Ovary (tissue), 9 donors: ENCODE data around the gene ABCC11. TPM values are rescaled to one million over a fixed set of nuclear protein-coding genes. Genes with fewer than 3 reads are reported as not detected.

Experiments used
- DNase-seq, 5 donors: peaks; one replicate each; pipeline ENCODE4 v3.0.0-alpha.2; 2019 to 2020
- H3K27ac ChIP-seq, 2 donors: fragments of 200-600 bp; one replicate each; pipeline versions ENCODE4 v1.5.1 to v1.8.0; 2019 to 2022
- H3K27me3 ChIP-seq: fragments of 200-600 bp; one replicate; pipeline ENCODE4 v1.8.0; 2022
- H3K36me3 ChIP-seq: fragments of 200-600 bp; sonication (generic); one replicate; pipeline ENCODE4 v1.5.1; 2019
- H3K4me1 ChIP-seq: one replicate; pipeline ENCODE4 v1.8.1; 2013; ENCODE audit warnings: mild to moderate bottlenecking, moderate library complexity; ENCODE audit not compliant: insufficient read depth
- H3K4me3 ChIP-seq: fragments of 200-600 bp; sonication (generic); one replicate; pipeline ENCODE4 v1.5.1; 2017
- H3K9me3 ChIP-seq, 2 donors: fragments of 200-600 bp in 1 of 2; sonication (generic) in 1 of 2; one replicate each; pipeline versions ENCODE4 v1.5.1 to v1.8.1; 2013 to 2019; ENCODE audit warnings: mild to moderate bottlenecking in 1 of 2, moderate library complexity in 1 of 2
- EP300 ChIP-seq: sonication (generic); formaldehyde crosslinking; IDR thresholded peaks from one replicate; pipeline ENCODE4 v1.6.1; 2017; ENCODE audit warnings: antibody characterized with exemption
- POLR2A ChIP-seq: fragments of 450-650 bp; IDR thresholded peaks from one replicate; pipeline ENCODE4 v1.6.1; 2017; ENCODE audit warnings: antibody characterized with exemption, mild to moderate bottlenecking, moderate library complexity
- WGBS, 3 donors: extraction: QIAGEN DNeasy Blood & Tissue Kit in 1 of 3; methylation state at CpG; one replicate each; pipeline versions ENCODE4 v1.1.5 to v1.1.7; 2013 to 2017; 5-methylcytosine and 5-hydroxymethylcytosine counted together
- intact Hi-C, 4 donors: fragments of 100-400 bp; cut with DNase I; formaldehyde crosslinking; loops; one replicate each; pipeline versions ENCODE4 v1.11.0 to v1.15.1; 2022 to 2023
- polyA plus RNA-seq, 2 donors: library from polyadenylated mRNA; stranded (reverse); fragments of 200-250 nt in 1 of 2; fragments of 350-450 nt in 1 of 2; fragmentation: Illumina TruSeq in 1 of 2; extraction: RNeasy Lipid Tissue Mini Kit (QIAGEN cat#74804) in 1 of 2; gene quantifications; one replicate each; pipeline ENCODE4 v1.2.3, GENCODE V29; 2013 to 2014
- total RNA-seq, 7 donors: library from RNA; depleted of rRNA in 2 of 7; stranded (reverse); fragments of >200 nt in 2 of 7; fragmentation: NEBNext Ultra II Directional in 3 of 7; extraction: Animal tissue kit (Norgen Biotek cat#: 25700) in 3 of 7; gene quantifications; one replicate each; pipeline versions ENCODE4 v1.1.0 to v1.2.4, GENCODE V29; 2016 to 2023
- TF ChIP-seq, protein P1 (sequence below), 3 donors: fragments of 450-650 bp in 2 of 3; fragments of 200-600 bp in 1 of 3; IDR thresholded peaks; one replicate each; pipeline versions ENCODE4 v1.5.1 to v1.8.0; 2016 to 2022; ENCODE audit warnings: antibody characterized with exemption in 3 of 3, mild to moderate bottlenecking in 1 of 3
- donor health status: DM: no; HTN: no; CAD: no; lungs with moderate emphysema.
- donor health status: DM: no; HTN: no; CAD: no.
- donor health status: Bipolar disorder and iron deficiency.
- donor health status: DM: yes; HTN: yes; CAD: no.
- donor health status: DM: no; HTN: no; CAD: no.
- donor health status: DM: yes; HTN: yes; CAD: no.

Gene ABCC11
- total and polyA plus RNA-seq, 9 donors, result 0.07 to 5.2 (median 0.22) TPM; not detected in 3

DNA sequence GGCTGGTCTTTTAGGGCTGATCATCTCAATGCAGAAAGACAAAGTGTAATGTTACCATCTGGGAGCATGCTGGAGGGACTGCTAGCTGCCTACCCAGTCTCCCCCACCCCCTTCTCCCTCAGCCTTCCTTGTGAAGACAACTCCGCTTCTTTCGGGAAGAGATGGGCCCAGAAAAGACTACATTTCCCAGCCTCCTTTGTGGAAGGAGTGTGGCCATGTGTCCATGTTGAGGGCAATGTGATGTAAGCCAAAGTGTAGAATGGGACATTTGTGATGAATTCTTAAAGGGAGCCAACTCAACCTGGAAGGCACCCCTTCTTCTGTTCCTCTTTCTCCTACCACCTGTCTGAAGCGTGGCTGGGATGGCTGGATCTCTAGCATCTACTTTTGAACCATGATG is 107.8 kb downstream of the ABCC11 start:
- no peak overlapping the region for H3K4me3 ChIP-seq
- intact Hi-C loops, result no loop called here
- 95 to 96% (median 95%) methylated on average over 3 of the region's 3 CpGs for WGBS, 3 donors

DNA sequence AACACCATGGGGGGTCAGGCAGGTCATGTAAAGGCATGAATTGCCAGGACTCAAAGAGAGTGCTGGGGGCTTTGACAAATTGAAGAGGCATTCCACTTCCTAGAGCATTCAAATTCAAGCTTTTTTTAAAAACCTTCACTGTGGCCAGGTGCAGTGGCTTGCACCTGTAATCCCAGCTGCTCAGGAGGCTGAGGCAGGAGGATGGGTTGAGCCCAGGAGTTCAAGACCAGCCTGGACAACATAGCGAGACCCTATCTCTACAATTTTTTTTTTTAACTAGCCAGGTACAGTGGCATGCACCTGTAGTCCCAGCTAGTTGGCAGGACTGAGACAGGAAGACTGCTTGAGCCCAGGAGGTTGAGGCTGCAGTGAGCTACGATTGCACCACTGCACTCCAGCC is 108.8 kb downstream of the ABCC11 start:
- Histone ChIP-seq H3K9me3 (no peaks in the 10 kb centered on the region), H3K4me3 (no peak overlapping the region), H3K36me3 (no peaks in the 10 kb centered on the region), H3K4me1 (no peaks in the 10 kb centered on the region), H3K27me3 (no peaks in the 10 kb centered on the region), H3K27ac (no peak overlapping the region)
- TF ChIP-seq EP300, result no peak
- TF ChIP-seq, protein P1, sequence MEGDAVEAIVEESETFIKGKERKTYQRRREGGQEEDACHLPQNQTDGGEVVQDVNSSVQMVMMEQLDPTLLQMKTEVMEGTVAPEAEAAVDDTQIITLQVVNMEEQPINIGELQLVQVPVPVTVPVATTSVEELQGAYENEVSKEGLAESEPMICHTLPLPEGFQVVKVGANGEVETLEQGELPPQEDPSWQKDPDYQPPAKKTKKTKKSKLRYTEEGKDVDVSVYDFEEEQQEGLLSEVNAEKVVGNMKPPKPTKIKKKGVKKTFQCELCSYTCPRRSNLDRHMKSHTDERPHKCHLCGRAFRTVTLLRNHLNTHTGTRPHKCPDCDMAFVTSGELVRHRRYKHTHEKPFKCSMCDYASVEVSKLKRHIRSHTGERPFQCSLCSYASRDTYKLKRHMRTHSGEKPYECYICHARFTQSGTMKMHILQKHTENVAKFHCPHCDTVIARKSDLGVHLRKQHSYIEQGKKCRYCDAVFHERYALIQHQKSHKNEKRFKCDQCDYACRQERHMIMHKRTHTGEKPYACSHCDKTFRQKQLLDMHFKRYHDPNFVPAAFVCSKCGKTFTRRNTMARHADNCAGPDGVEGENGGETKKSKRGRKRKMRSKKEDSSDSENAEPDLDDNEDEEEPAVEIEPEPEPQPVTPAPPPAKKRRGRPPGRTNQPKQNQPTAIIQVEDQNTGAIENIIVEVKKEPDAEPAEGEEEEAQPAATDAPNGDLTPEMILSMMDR (IDR thresholded peaks at IDR 0.05), result no peak
- TF ChIP-seq POLR2A, result no peak
- 66 to 81% (median 80%) methylated on average over 2 of the region's 2 CpGs for WGBS, 3 donors
- intact Hi-C loops, result no loop called here
- DNase-seq, result no peak

More for the DNA sequence above, 107.8 kb downstream of the ABCC11 start:
- H3K27ac ChIP-seq, result no peak overlapping the region
- H3K9me3 ChIP-seq, result no peaks in the 10 kb centered on the region
- H3K4me1 ChIP-seq, result no peaks in the 10 kb centered on the region
- TF ChIP-seq EP300 (no peak), POLR2A (no peak)
- TF ChIP-seq, protein P1 (IDR thresholded peaks at IDR 0.05), result no peak
- H3K27me3 ChIP-seq, result no peaks in the 10 kb centered on the region
- no peak for DNase-seq
- H3K36me3 ChIP-seq, result no peaks in the 10 kb centered on the region

DNA sequence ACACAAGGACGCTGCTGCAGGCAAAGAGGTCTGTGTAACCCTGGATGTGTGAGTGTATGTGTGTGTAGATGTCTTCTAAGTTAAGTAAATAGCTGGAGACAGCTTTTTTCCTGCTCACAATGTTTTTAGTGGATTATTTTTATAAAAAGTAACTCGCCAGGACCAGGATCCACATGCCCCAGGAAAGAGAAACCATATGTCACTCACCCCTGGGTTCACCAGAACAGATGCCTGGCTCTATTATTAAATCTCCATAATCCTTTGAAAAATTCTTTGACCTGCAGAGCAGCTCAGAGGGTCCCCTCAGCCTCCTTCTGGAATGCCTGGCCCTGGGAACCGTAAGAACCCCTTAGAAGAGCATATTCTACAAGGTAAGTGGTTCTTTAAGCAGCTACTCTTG is 109.5 kb downstream of the ABCC11 start:
- H3K27me3 ChIP-seq, result no peaks in the 10 kb centered on the region
- no peak overlapping the region for H3K4me3 ChIP-seq
- no peaks in the 10 kb centered on the region for H3K36me3 ChIP-seq
- WGBS, 3 donors, result 89 to 97% (median 92%) methylated on average over 3 of the region's 3 CpGs
- intact Hi-C loops, result no loop called here
- no peak for TF ChIP-seq POLR2A
- TF ChIP-seq EP300, result no peak
- TF ChIP-seq, protein P1 (IDR thresholded peaks at IDR 0.05), result no peak
- no peaks in the 10 kb centered on the region for H3K9me3 ChIP-seq
- no peaks in the 10 kb centered on the region for H3K4me1 ChIP-seq
- DNase-seq, result no peak
- H3K27ac ChIP-seq, result no peak overlapping the region

DNA sequence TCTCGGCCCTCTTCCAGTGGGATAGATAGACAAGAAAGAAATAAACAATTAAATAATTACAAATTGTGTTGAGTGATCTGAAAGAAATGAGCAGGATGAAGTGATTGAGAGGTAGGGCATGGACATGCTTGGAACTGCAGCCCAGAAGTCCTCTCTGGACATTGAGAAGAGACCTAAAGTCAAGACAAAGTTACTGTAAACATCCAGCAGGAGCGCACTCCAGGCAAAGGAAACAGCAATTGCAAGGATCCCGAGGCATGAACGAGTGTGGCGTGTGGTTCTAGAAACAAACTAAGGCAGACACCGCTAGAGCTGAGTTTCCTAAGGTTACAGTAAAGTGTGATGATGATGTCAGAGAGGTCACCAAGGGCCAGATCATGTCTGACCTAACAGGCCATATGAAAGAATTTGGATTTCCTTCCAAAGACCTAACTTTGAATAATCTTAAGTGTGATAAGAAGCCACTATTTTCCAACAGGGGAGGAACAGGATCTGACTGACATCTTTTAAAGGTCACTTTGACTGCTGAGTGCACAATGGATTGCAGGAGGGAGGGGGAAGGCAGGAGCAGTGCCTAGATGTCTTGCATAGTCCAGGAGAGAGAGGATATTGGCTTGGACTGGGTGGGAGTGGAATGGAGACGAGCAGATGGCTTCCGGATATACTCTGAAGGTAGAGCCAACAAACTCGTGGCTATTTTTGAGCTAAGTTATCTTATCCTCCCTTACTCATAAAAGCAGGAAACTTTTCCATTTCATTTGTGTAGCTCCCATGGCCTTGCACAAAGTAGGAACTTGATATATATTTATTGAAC is 110.6 kb downstream of the ABCC11 start:
- WGBS, 3 donors, result 53 to 55% (median 54%) methylated on average over 9 of the region's 9 CpGs
- Histone ChIP-seq H3K36me3 (no peaks in the 10 kb centered on the region), H3K9me3 (no peaks in the 10 kb centered on the region), H3K27me3 (no peaks in the 10 kb centered on the region), H3K4me1 (no peaks in the 10 kb centered on the region), H3K4me3 (no peak overlapping the region), H3K27ac (no peak overlapping the region)
- DNase-seq, result no peak
- intact Hi-C loops, result no loop called here
- TF ChIP-seq POLR2A (no peak), EP300 (no peak)
- TF ChIP-seq, protein P1 (IDR thresholded peaks at IDR 0.05), result no peak
